Measurements from ENCODE around the gene UPK1B.

UPK1B gene

DNA sequence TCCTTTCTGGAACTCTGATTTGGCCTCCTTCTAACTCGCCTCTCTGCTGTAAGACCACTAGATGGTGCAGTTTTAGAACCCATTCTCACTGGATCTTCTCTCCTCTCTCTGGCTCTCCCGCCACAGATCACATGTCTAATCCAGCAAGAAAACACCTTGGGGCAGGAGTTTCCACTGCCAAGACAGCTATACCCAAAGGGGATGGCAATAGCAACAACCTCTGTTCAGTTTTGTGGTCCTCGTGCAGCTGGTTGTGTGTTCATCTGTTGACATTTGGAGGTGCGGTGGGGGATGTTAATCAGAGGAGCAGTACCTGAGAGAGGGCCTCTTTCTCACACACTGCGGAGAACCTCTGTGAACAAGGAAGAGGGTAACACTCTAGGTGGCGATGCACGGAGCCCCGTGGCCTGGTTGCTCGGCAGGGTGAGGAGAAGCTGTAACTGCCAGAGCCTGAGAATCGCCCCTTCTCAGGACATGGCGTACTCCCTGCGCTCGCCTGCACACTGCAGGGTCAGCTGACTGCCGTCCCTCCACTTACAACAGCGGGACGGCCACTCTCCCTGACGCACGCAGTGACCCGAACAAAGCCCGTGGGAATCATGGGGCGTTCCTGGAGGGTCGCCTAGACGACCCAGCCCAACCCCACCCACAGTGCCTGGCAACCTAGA, 27.8 kb upstream of the UPK1B start, which contains the start of gene TEX55:
TSS of gene TEX55 (plus strand) at position 666 of the 668 bp plus-strand sequence. CDS start 25 bp downstream, outside the sequence.
- no peak within 1 kb of the TSS for H3K4me3 ChIP-seq (ENCODE audit: low read depth, low read length)
- TF ChIP-seq, protein P1, sequence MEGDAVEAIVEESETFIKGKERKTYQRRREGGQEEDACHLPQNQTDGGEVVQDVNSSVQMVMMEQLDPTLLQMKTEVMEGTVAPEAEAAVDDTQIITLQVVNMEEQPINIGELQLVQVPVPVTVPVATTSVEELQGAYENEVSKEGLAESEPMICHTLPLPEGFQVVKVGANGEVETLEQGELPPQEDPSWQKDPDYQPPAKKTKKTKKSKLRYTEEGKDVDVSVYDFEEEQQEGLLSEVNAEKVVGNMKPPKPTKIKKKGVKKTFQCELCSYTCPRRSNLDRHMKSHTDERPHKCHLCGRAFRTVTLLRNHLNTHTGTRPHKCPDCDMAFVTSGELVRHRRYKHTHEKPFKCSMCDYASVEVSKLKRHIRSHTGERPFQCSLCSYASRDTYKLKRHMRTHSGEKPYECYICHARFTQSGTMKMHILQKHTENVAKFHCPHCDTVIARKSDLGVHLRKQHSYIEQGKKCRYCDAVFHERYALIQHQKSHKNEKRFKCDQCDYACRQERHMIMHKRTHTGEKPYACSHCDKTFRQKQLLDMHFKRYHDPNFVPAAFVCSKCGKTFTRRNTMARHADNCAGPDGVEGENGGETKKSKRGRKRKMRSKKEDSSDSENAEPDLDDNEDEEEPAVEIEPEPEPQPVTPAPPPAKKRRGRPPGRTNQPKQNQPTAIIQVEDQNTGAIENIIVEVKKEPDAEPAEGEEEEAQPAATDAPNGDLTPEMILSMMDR (IDR thresholded peaks at IDR 0.05; ENCODE audit: low read depth, low read length, missing control alignments) = peak; percentile 65
- no peak for DNase-seq (ENCODE audit: low read depth)

DNA sequence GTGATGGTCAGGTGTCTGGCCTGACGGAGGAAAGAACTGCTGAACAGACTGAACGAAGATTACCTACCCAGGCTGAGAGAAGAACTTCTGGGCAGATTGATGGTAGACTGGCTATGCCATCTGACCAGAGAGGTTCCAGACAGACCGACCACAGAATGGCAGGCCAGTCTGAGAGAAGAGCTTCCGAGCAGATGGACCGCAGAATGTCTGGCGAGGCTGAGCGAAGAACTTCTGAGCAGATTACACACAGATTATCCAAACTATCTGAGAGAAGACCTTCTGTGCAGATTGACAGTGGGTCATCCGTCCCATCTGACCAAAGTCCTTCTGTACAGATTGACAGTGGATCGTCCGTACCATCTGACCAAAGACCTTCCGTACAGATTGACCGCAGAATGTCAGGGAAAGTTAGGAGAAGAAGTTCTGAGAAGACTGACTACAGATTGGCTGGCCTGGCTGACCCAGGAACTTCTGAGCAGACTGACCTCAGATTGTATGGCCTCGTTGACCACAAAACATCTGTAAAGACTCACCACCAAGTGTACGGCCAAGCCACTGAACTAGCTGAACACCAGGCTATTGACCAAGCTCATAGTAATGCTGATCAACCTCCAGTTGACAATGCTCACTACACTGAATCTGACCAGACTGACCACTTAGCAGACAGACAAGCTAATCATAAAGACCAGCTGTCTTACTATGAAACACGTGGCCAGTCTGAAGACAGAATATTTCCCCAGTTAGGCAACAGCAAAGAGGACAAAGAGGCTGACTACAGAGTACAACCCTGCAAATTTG, 26.6 kb upstream of the UPK1B start:
- H3K4me3 ChIP-seq (ENCODE audit: low read depth, low read length) = no peak overlapping the region
- no peak for DNase-seq (ENCODE audit: low read depth)
- TF ChIP-seq, protein P1 (IDR thresholded peaks at IDR 0.05; ENCODE audit: low read depth, low read length, missing control alignments) = no peak

DNA sequence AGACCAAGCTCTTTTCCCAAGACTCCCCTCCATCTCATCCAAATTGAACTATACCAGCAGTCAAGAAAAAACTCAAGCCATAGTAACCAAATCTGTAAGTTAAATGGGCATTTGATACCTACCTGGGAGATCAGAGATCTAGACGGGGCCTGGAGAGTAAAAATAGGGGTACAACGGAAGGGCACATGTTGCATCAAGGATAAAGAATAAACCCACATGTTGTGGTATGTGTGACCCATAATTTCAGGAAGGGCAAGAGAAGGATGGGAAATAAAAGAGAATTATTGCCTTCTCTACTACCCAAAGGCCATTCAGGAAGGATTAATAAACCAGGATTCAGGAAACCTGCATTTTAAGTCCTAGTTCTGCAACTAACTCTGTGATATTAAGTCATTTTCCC, 25.9 kb upstream of the UPK1B start:
- DNase-seq (ENCODE audit: low read depth) = no peak
- TF ChIP-seq, protein P1 (IDR thresholded peaks at IDR 0.05; ENCODE audit: low read depth, low read length, missing control alignments) = no peak

GRCh38 chr3:119148493-119149180, 24.8 kb upstream of the UPK1B start:
- DNase-seq (ENCODE audit: low read depth) = no peak
- H3K4me3 ChIP-seq (ENCODE audit: low read depth, low read length) = no peak overlapping the region
- TF ChIP-seq, protein P1 (IDR thresholded peaks at IDR 0.05; ENCODE audit: low read depth, low read length, missing control alignments) = no peak

More for the DNA sequence above, 25.9 kb upstream of the UPK1B start:
- H3K4me3 ChIP-seq (ENCODE audit: low read depth, low read length) = no peak overlapping the region

GRCh38 chr3:119149484-119149883, 23.9 kb upstream of the UPK1B start:
- H3K4me3 ChIP-seq (ENCODE audit: low read depth, low read length) = no peak overlapping the region
- no peak for DNase-seq (ENCODE audit: low read depth)
- TF ChIP-seq, protein P1 (IDR thresholded peaks at IDR 0.05; ENCODE audit: low read depth, low read length, missing control alignments) = no peak

- no peak overlapping the region for H3K4me3 ChIP-seq (ENCODE audit: low read depth, low read length)
- no peak for DNase-seq (ENCODE audit: low read depth)
- TF ChIP-seq, protein P1 (IDR thresholded peaks at IDR 0.05; ENCODE audit: low read depth, low read length, missing control alignments) = no peak
Observed at GRCh38 chr3:119156868-119157267, 16.5 kb upstream of the UPK1B start.
